Nephron progenitor cell (in vitro differentiated cells): ENCODE results near the gene CDK5RAP3.

Experiments used
- DNase-seq: peaks from one replicate; pipeline ENCODE4 v3.0.0; 2021
- H3K27ac Mint-ChIP-seq: 2 replicates; pipeline ENCODE4 v1.8.0; 2021; ENCODE audit warnings: mild to moderate bottlenecking, moderate library complexity, mixed read lengths
- H3K27me3 Mint-ChIP-seq: 2 replicates; pipeline ENCODE4 v1.8.0; 2021; ENCODE audit warnings: mild to moderate bottlenecking, low read depth, mixed read lengths; ENCODE audit not compliant: poor library complexity
- H3K36me3 Mint-ChIP-seq: 2 replicates; pipeline ENCODE4 v1.8.0; 2021; ENCODE audit warnings: low read depth, mixed read lengths
- H3K4me1 Mint-ChIP-seq: 2 replicates; pipeline ENCODE4 v1.8.0; 2021; ENCODE audit warnings: mixed read lengths
- H3K4me3 Mint-ChIP-seq: 2 replicates; pipeline ENCODE4 v1.8.0; 2021; ENCODE audit warnings: mild to moderate bottlenecking, moderate library complexity, mixed read lengths
- H3K9me3 Mint-ChIP-seq: 2 replicates; pipeline ENCODE4 v1.8.0; 2021; ENCODE audit warnings: mild to moderate bottlenecking, moderate library complexity, mixed read lengths
- CTCF ChIP-seq: fragments of 200-600 bp; sonication (generic); IDR thresholded peaks from 2 replicates; pipeline ENCODE4 v1.5.0; 2021; ENCODE audit warnings: antibody characterized with exemption

Gene CDK5RAP3

GRCh38 chr17:48010193-48010592, 39.3 kb downstream of the CDK5RAP3 start:
- no peak for TF ChIP-seq CTCF
- no peaks in the 10 kb centered on the region for H3K9me3 Mint-ChIP-seq
- no peak for DNase-seq
- H3K4me3 Mint-ChIP-seq, result no peak overlapping the region
- peaks cover 5% of the 10 kb centered on the region for H3K27me3 Mint-ChIP-seq
- H3K4me1 Mint-ChIP-seq, result peaks cover 68% of the 10 kb centered on the region
- H3K27ac Mint-ChIP-seq, result no peak overlapping the region
- no peaks in the 10 kb centered on the region for H3K36me3 Mint-ChIP-seq

GRCh38 chr17:48011405-48012150, 40.7 kb downstream of the CDK5RAP3 start:
- Mint-ChIP-seq H3K4me3 (peak overlapping the region; percentile 77), H3K9me3 (no peaks in the 10 kb centered on the region), H3K4me1 (peaks cover 66% of the 10 kb centered on the region), H3K36me3 (no peaks in the 10 kb centered on the region), H3K27me3 (peaks cover 5% of the 10 kb centered on the region), H3K27ac (peak overlapping the region; percentile 95)
- peak; percentile 42 for DNase-seq
- peak; percentile 48 for TF ChIP-seq CTCF

- peak overlapping the region; percentile 95 for H3K27ac Mint-ChIP-seq
- no peaks in the 10 kb centered on the region for H3K36me3 Mint-ChIP-seq
- H3K4me3 Mint-ChIP-seq, result peak overlapping the region; percentile 77
- DNase-seq, result peak; percentile 84
- no peaks in the 10 kb centered on the region for H3K9me3 Mint-ChIP-seq
- peaks cover 61% of the 10 kb centered on the region for H3K4me1 Mint-ChIP-seq
- peaks cover 5% of the 10 kb centered on the region for H3K27me3 Mint-ChIP-seq
- TF ChIP-seq CTCF, result no peak
These were observed 41.2 kb downstream of the CDK5RAP3 start for GRCh38 chr17:48012151-48012520.

GRCh38 chr17:48012654-48013053, 41.7 kb downstream of the CDK5RAP3 start:
- Mint-ChIP-seq H3K36me3 (no peaks in the 10 kb centered on the region), H3K27me3 (peaks cover 6% of the 10 kb centered on the region), H3K4me3 (peak overlapping the region; percentile 77), H3K4me1 (peaks cover 61% of the 10 kb centered on the region), H3K9me3 (no peaks in the 10 kb centered on the region), H3K27ac (no peak overlapping the region)
- no peak for TF ChIP-seq CTCF
- DNase-seq, result no peak

GRCh38 chr17:48013876-48014594, 43.1 kb downstream of the CDK5RAP3 start:
- Mint-ChIP-seq H3K4me3 (peak overlapping the region; percentile 47), H3K27ac (peak overlapping the region; percentile 2), H3K9me3 (no peaks in the 10 kb centered on the region), H3K27me3 (peaks cover 9% of the 10 kb centered on the region), H3K36me3 (no peaks in the 10 kb centered on the region), H3K4me1 (peaks cover 73% of the 10 kb centered on the region)
- TF ChIP-seq CTCF, result no peak
- DNase-seq, result no peak
